GM12892 (cell line): ENCODE results near the gene TXLNA.

Experiments used
- DNase-seq: peaks from one replicate; pipeline ENCODE4 v3.0.0; 2011; ENCODE audit not compliant: insufficient read length
- FAIRE-seq: peaks from 2 replicates; lab custom pipeline; 2011; peaks lifted over from hg19 to GRCh38; lab: Jason Lieb, UNC
- POLR2A ChIP-seq: IDR thresholded peaks from 2 replicates; pipeline ENCODE4 v1.6.1; 2011; ENCODE audit warnings: low read depth, low read length, control low read depth
- POLR2AphosphoS5 ChIP-seq: IDR thresholded peaks from 2 replicates; pipeline ENCODE4 v1.6.1; 2011; ENCODE audit warnings: low read depth, low read length, control low read depth
- TAF1 ChIP-seq: IDR thresholded peaks from 2 replicates; pipeline ENCODE4 v1.6.1; 2011; ENCODE audit warnings: low read depth, mild to moderate bottlenecking, control low read depth, low read length, borderline replicate concordance

The TXLNA gene

GRCh38 chr1:32201011-32201855 is 21.8 kb downstream of the TXLNA start:
- DNase-seq: peak; percentile 69
- peak; percentile 90 for FAIRE-seq
- TF ChIP-seq POLR2A (peak; percentile 63; the same call in 1 of the 2 replicates), TAF1 (no peak)

GRCh38 chr1:32204943-32205361 is 25.5 kb downstream of the TXLNA start:
- TF ChIP-seq POLR2AphosphoS5: no peak
- TF ChIP-seq POLR2A: no peak
- TF ChIP-seq TAF1: no peak
- no peak for DNase-seq
- FAIRE-seq: no peak

DNA sequence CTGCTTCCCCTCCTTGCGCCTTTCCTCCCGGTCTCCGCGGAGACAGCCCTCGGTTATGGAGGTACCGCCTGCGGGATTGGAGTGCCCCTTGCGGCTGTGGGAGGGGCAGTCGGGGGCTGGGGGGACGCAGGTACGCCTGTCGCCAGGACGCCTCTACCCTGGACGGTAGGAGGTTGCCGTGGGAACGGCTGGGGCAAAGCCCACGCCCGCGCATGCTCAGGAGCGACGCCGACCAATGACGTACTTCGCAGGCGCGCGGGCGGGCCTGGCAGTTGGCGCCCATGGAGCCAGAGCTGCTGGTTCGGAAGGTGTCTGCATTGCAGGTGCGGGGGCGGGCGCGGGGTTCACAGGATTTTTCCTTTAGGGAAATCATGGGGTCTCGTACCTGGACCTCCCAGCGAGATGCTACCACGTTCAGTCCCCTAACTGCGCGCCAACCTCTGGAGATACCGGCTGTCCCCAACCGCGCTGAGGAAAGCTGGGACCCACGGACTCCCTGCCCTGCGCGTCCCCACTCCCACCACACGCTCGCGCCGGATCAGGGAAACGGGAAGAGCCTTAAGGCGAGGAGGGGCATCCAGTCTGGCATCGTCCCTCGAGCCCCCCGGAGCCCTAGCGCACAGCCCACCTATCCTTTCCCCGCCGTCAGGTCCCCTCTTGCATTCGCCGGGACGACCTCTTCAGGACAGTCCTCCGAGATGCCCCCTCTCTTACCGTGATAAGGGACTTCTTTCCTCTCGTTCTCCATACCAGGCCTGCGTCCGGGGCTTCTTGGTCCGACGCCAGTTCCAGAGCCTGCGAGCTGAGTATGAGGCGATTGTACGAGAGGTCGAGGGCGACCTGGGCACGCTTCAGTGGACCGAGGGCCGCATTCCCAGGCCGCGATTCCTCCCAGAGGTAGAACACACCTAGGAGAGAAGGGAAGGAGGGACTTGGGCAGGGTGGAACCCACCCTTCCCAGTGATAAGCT is 26.2 kb downstream of the TXLNA start, which contains the start of gene IQCC:
IQCC (plus strand) TSS at position 271 of the 970 bp plus-strand sequence; CDS start at position 282, 11 bp downstream.
- DNase-seq: peak; percentile 95
- peak; percentile 97 for FAIRE-seq
- TF ChIP-seq TAF1: no peak
- TF ChIP-seq POLR2AphosphoS5: peak; percentile 81
- TF ChIP-seq POLR2A: peak; percentile 77; the same call in 1 of the 2 replicates

GRCh38 chr1:32208469-32208868 is 29.0 kb downstream of the TXLNA start:
- no peak for TF ChIP-seq POLR2A
- no peak for TF ChIP-seq TAF1
- TF ChIP-seq POLR2AphosphoS5: no peak
- no peak for FAIRE-seq

DNA sequence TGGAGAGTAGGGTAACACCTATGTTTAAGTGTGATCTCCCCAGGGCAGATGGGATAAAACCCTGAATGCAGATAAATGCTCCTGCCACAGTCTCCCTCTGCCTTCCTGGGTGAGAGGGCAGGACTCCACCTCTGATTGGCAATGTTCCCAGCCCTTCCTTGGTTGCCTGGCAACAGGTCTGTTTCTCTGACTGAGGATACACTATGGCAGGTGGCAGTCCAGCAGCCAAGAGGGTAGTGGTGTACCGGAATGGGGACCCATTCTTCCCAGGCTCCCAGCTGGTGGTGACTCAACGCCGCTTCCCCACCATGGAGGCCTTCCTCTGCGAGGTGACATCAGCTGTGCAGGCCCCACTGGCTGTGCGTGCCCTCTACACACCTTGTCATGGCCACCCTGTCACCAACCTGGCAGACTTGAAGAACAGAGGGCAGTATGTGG is 29.4 kb downstream of the TXLNA start, which contains the start of gene DCDC2B:
DCDC2B (plus strand) TSS at position 199 of the 438 bp plus-strand sequence; CDS start at position 204, 5 bp downstream.
- no peak for FAIRE-seq
- TF ChIP-seq POLR2AphosphoS5 (no peak), TAF1 (no peak), POLR2A (no peak)

More at GRCh38 chr1:32208469-32208868, 29.0 kb downstream of the TXLNA start:
- DNase-seq: no peak

GRCh38 chr1:32215629-32216480 is 36.4 kb downstream of the TXLNA start:
- peak; percentile 91 for FAIRE-seq
- TF ChIP-seq TAF1 (no peak), POLR2AphosphoS5 (no peak), POLR2A (no peak)

More for the DNA sequence above, 29.4 kb downstream of the TXLNA start, which contains the start of gene DCDC2B:
- no peak for DNase-seq

GRCh38 chr1:32216566-32216965 is 37.1 kb downstream of the TXLNA start:
- FAIRE-seq (no peak), DNase-seq (no peak)
- TF ChIP-seq POLR2AphosphoS5 (no peak), POLR2A (no peak), TAF1 (no peak)

More at GRCh38 chr1:32215629-32216480, 36.4 kb downstream of the TXLNA start:
- peak; percentile 59 for DNase-seq

GRCh38 chr1:32219022-32219421 is 39.5 kb downstream of the TXLNA start:
- DNase-seq (no peak), FAIRE-seq (no peak)
- no peak for TF ChIP-seq POLR2AphosphoS5
- TF ChIP-seq TAF1: no peak
- no peak for TF ChIP-seq POLR2A

DNA sequence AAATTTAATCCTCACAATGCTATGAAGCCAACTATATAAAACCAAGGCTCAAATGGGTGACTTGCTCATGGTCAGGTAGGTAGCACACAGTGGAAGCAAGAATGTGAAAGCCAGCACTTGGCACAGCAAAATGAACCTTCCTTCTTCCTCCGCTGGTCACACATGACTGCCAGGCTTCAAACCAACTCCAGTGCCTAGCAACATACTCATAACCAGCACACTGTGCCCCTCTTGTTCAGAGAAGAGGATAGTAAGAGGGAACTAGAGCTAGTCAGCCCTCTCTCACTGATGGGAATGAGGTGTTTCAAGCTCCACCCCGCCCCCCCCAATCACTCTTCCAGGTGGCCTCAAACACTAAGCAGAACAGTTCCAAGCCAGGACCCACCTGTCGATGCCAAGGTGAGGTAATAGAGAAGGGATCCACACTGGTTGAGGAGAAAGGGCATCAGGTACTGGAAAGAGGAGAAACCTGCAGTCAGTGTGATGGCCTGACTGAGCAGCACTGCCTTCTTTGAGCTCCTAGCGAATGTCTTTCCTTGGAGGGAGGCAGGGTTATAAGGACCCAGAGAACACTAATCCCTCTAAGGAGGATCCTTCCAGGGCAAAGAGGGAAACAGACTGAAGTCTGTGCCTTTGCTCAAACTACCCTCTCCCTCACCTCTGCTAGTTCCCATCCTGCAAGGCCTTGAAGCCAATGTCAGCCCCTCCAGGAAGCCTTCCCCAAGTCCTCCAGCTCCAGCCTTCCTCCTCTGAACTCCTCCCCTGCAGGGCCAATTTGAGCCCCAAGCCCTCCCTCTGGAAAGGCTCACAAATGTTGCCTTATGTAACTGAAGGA is 41.5 kb downstream of the TXLNA start:
- TF ChIP-seq POLR2AphosphoS5: no peak
- TF ChIP-seq POLR2A: no peak
- TF ChIP-seq TAF1: no peak
- no peak for DNase-seq
- no peak for FAIRE-seq

GRCh38 chr1:32221581-32221979 is 42.1 kb downstream of the TXLNA start:
- DNase-seq (no peak), FAIRE-seq (no peak)
- TF ChIP-seq POLR2AphosphoS5: no peak
